Breast epithelium (tissue), 3 donors: Measurements from ENCODE around the gene ELAVL4.
"Not testable (repeated sequence)": the region's sequence is repeated elsewhere in the genome, so short reads cannot be mapped to it uniquely, and the experiment has no call there.

Source experiments
- POLR2A ChIP-seq: fragments of 450-650 bp; IDR thresholded peaks from one replicate; pipeline ENCODE4 v1.6.1; 2016; ENCODE audit warnings: antibody characterized with exemption, mild to moderate bottlenecking, moderate library complexity
- POLR2AphosphoS5 ChIP-seq, 3 donors: sonication (generic); formaldehyde crosslinking; IDR thresholded peaks; one replicate each; pipeline ENCODE4 v1.6.1; 2017; ENCODE audit warnings: antibody characterized with exemption in 3 of 3
- TF ChIP-seq, protein P1 (sequence below), 3 donors: fragments of 450-650 bp; IDR thresholded peaks; one replicate each; pipeline ENCODE4 v1.5.1; 2016 to 2017; ENCODE audit warnings: antibody characterized with exemption in 3 of 3, mild to moderate bottlenecking in 3 of 3, moderate library complexity in 3 of 3

DNA sequence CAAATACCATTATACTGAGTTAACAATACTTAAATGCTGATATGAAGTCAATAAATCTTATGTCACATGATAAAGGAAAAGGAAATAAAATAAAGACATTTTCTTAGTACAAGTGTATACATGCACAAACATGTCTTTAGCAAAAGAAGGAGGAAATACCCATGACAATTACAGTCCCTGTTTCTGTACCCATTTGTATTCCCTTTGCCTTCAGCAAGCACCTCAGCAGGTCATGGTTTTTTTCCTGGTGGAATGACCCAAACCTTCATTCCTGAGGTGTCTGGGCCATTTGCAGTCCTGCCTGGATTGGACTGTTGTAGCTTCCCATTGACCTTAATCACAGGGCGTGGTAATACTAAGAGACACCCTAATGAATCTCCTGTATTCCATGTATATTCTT lies 57.6 kb downstream of the ELAVL4 start:
- TF ChIP-seq, protein P1, sequence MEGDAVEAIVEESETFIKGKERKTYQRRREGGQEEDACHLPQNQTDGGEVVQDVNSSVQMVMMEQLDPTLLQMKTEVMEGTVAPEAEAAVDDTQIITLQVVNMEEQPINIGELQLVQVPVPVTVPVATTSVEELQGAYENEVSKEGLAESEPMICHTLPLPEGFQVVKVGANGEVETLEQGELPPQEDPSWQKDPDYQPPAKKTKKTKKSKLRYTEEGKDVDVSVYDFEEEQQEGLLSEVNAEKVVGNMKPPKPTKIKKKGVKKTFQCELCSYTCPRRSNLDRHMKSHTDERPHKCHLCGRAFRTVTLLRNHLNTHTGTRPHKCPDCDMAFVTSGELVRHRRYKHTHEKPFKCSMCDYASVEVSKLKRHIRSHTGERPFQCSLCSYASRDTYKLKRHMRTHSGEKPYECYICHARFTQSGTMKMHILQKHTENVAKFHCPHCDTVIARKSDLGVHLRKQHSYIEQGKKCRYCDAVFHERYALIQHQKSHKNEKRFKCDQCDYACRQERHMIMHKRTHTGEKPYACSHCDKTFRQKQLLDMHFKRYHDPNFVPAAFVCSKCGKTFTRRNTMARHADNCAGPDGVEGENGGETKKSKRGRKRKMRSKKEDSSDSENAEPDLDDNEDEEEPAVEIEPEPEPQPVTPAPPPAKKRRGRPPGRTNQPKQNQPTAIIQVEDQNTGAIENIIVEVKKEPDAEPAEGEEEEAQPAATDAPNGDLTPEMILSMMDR (IDR thresholded peaks at IDR 0.05) = not testable (repeated sequence)
- not testable (repeated sequence) for TF ChIP-seq POLR2AphosphoS5 (IDR thresholded peaks at IDR 0.05); POLR2A
